CD14-positive monocyte (primary cell): ENCODE measurements around the gene RANBP2. TPM values are rescaled to one million over a fixed set of nuclear protein-coding genes. Genes with fewer than 3 reads are reported as not detected.

Experiments used
- DNase-seq, 3 donors: peaks; one replicate each; pipeline ENCODE4 v3.0.0-alpha.2; 2011 to 2022
- H2AFZ ChIP-seq: 2 replicates; pipeline ENCODE4 v1.6.0; 2012; ENCODE audit warnings: mild to moderate bottlenecking, low read depth, low read length, inconsistent platforms; ENCODE audit not compliant: insufficient read depth, poor library complexity, severe bottlenecking
- H3K27ac ChIP-seq, 2 donors: 1 replicate in 1 of 2; 2 replicates in 1 of 2; pipeline ENCODE4 v1.5.1; 2012 to 2013; ENCODE audit warnings: low read length in 2 of 2, control low read depth in 1 of 2, inconsistent platforms in 1 of 2, low read depth in 1 of 2, mild to moderate bottlenecking in 1 of 2
- H3K27me3 ChIP-seq, 2 donors: one replicate each; pipeline versions ENCODE4 v1.6.0 to v1.6.1; 2011 to 2013; ENCODE audit warnings: low read length in 2 of 2; ENCODE audit not compliant: control insufficient read depth in 2 of 2, insufficient read depth in 2 of 2
- H3K36me3 ChIP-seq, 2 donors: replicated peaks in 1 of 2; 1 replicate in 1 of 2; 2 replicates in 1 of 2; pipeline versions ENCODE4 v1.5.1 to v1.6.1; 2012 to 2013; ENCODE audit warnings: low read length in 2 of 2, control low read depth in 1 of 2, inconsistent platforms in 1 of 2, mild to moderate bottlenecking in 1 of 2; ENCODE audit not compliant: insufficient read depth in 2 of 2, control insufficient read depth in 1 of 2
- H3K4me1 ChIP-seq, 2 donors: 1 replicate in 1 of 2; 2 replicates in 1 of 2; pipeline versions ENCODE4 v1.5.1 to v1.6.1; 2012 to 2013; ENCODE audit warnings: low read length in 2 of 2, control low read depth in 1 of 2, inconsistent platforms in 1 of 2, mild to moderate bottlenecking in 1 of 2, moderate library complexity in 1 of 2; ENCODE audit not compliant: insufficient read depth in 2 of 2, control insufficient read depth in 1 of 2
- H3K4me2 ChIP-seq: replicated peaks from 2 replicates; pipeline ENCODE3; 2012; ENCODE audit warnings: low read length, moderate library complexity, mild to moderate bottlenecking; ENCODE audit not compliant: poor library complexity, severe bottlenecking; ENCODE audit errors: extremely low read depth
- H3K4me3 ChIP-seq, 3 experiments: fragments of 200-600 bp in 1 of 3; sonication (generic) in 1 of 3; replicated peaks in 1 of 3; 1 replicate in 2 of 3; 2 replicates in 1 of 3; pipeline ENCODE4 v1.5.1; 2011 to 2013; ENCODE audit warnings: low read length in 3 of 3, mild to moderate bottlenecking in 3 of 3, control low read depth in 2 of 3, low read depth in 2 of 3, inconsistent platforms in 1 of 3, moderate library complexity in 1 of 3
- H3K79me2 ChIP-seq: 2 replicates; pipeline ENCODE4 v1.6.0; 2012; ENCODE audit warnings: mild to moderate bottlenecking, control low read depth, inconsistent platforms, low read length, moderate library complexity; ENCODE audit not compliant: insufficient read depth
- H3K9ac ChIP-seq: 2 replicates; pipeline ENCODE4 v1.6.0; 2017; ENCODE audit warnings: low read length, mild to moderate bottlenecking; ENCODE audit not compliant: insufficient read depth, poor library complexity, severe bottlenecking
- H3K9me3 ChIP-seq, 2 donors: replicated peaks in 1 of 2; 1 replicate in 1 of 2; 2 replicates in 1 of 2; pipeline versions ENCODE4 v1.5.1 to v1.6.1; 2012 to 2013; ENCODE audit warnings: low read length in 2 of 2, control low read depth in 1 of 2; ENCODE audit not compliant: control insufficient read depth in 1 of 2, insufficient read depth in 1 of 2
- H4K20me1 ChIP-seq: 2 replicates; pipeline ENCODE4 v1.6.0; 2012; ENCODE audit warnings: mild to moderate bottlenecking, low read length, control low read depth, moderate library complexity; ENCODE audit not compliant: insufficient read depth
- H3K27ac Mint-ChIP-seq, 7 donors: one replicate each; pipeline ENCODE4 v1.8.0; 2020; ENCODE audit warnings: mild to moderate bottlenecking in 7 of 7, mixed read lengths in 7 of 7, moderate library complexity in 6 of 7, inconsistent platforms in 2 of 7
- H3K27me3 Mint-ChIP-seq, 3 donors: one replicate each; pipeline ENCODE4 v1.8.0; 2021 to 2022; ENCODE audit warnings: low read depth in 3 of 3, mild to moderate bottlenecking in 3 of 3, mixed read lengths in 3 of 3, moderate library complexity in 3 of 3, inconsistent platforms in 1 of 3
- H3K36me3 Mint-ChIP-seq, 2 donors: one replicate each; pipeline ENCODE4 v1.8.0; 2020; ENCODE audit warnings: mixed read lengths in 2 of 2, inconsistent platforms in 1 of 2, mild to moderate bottlenecking in 1 of 2
- H3K4me1 Mint-ChIP-seq: one replicate; pipeline ENCODE4 v1.8.0; 2020; ENCODE audit warnings: mild to moderate bottlenecking, mixed read lengths
- H3K4me3 Mint-ChIP-seq, 2 donors: one replicate each; pipeline ENCODE4 v1.8.0; 2020; ENCODE audit warnings: mild to moderate bottlenecking in 2 of 2, mixed read lengths in 2 of 2, moderate library complexity in 1 of 2
- H3K9me3 Mint-ChIP-seq, 7 donors: one replicate each; pipeline ENCODE4 v1.8.0; 2020 to 2022; ENCODE audit warnings: mixed read lengths in 7 of 7, mild to moderate bottlenecking in 6 of 7, moderate library complexity in 6 of 7, inconsistent platforms in 2 of 7
- CTCF ChIP-seq: fragments of 200-600 bp; IDR thresholded peaks from one replicate; pipeline ENCODE4 v1.8.0; 2022; ENCODE audit warnings: antibody characterized with exemption, mild to moderate bottlenecking
- WGBS: methylation state at CpG from one replicate; pipeline ENCODE4 v1.1.5; 2013; ENCODE audit warnings: missing lambda C conversion rate; ENCODE audit not compliant: insufficient coverage; 5-methylcytosine and 5-hydroxymethylcytosine counted together
- intact Hi-C, 2 donors: fragments of 100-400 bp; cut with micrococcal nuclease; formaldehyde crosslinking; loops; one replicate each; pipeline versions ENCODE4 v1.15.0 to v1.15.1; 2023
- polyA plus RNA-seq, 3 donors: library from polyadenylated mRNA; depleted of rRNA in 1 of 3; unstranded in 2 of 3; stranded (reverse) in 1 of 3; fragments of 300-500 nt in 2 of 3; fragments of >200 nt in 1 of 3; fragmentation: Illumina TruSeq in 2 of 3; gene quantifications; 1 replicate in 2 of 3; 2 replicates in 1 of 3; pipeline ENCODE4 v1.2.3, GENCODE V29; 2012 to 2021

RANBP2 gene
- polyA plus RNA-seq, 3 donors: 6.8 to 7.3 (median 7.0) TPM

DNA sequence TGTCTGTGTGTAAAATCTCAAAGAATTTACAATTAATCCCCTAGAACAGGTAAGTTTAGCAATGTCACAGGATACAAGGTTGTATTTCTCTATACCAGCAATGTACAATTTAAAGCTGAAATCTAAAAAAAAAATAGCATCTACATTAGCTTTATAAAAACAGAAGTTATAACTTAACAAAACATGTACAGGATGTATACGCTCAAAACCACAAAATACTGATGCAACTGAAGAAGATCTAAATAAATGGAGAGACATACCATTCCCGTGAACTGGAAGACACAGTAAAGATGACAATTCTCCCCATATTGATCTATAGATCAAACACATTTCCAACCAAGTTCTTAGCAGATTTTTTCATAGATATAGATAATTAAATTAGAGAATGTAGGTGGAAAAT is 17.5 kb upstream of the RANBP2 start:
- H3K9me3 Mint-ChIP-seq: peaks cover 0 to 7% (median 3%) of the 10 kb centered on the region in 7 donors
- no peaks in the 10 kb centered on the region for H3K36me3 Mint-ChIP-seq
- Histone ChIP-seq H3K4me3 (no peak overlapping the region), H3K36me3 (no peaks in the 10 kb centered on the region), H3K9ac (no peak overlapping the region), H3K79me2 (no peaks in the 10 kb centered on the region), H2AFZ (no peak overlapping the region), H3K27ac (no peak overlapping the region), H4K20me1 (no peaks in the 10 kb centered on the region), H3K9me3 (no peaks in the 10 kb centered on the region), H3K4me2 (no peak overlapping the region), H3K4me1 (no peaks in the 10 kb centered on the region), H3K27me3 (no peaks in the 10 kb centered on the region)
- no peak overlapping the region for H3K27ac Mint-ChIP-seq
- peaks cover 0 to 2% (median 0%) of the 10 kb centered on the region in 3 donors for H3K27me3 Mint-ChIP-seq
- intact Hi-C loops: no loop called here
- H3K4me3 Mint-ChIP-seq: no peak overlapping the region
- DNase-seq: no peak
- WGBS: no CpG with 5 or more reads among the region's 2 CpGs
- no peak for TF ChIP-seq CTCF
- H3K4me1 Mint-ChIP-seq: peaks cover 8% of the 10 kb centered on the region

- peaks cover 0 to 2% (median 2%) of the 10 kb centered on the region in 3 donors for H3K27me3 Mint-ChIP-seq
- WGBS: 100% methylated on average over 1 of the region's 1 CpG
These were observed 14.4 kb upstream of the RANBP2 start for GRCh38 chr2:108704871-108705270.

More at GRCh38 chr2:108704871-108705270, 14.4 kb upstream of the RANBP2 start:
- no peak overlapping the region for H3K4me3 Mint-ChIP-seq
- Histone ChIP-seq H3K4me2 (no peak overlapping the region), H3K4me3 (no peak overlapping the region), H3K27ac (no peak overlapping the region), H2AFZ (no peak overlapping the region), H3K9me3 (no peaks in the 10 kb centered on the region), H3K4me1 (no peaks in the 10 kb centered on the region), H3K27me3 (no peaks in the 10 kb centered on the region), H4K20me1 (no peaks in the 10 kb centered on the region), H3K36me3 (no peaks in the 10 kb centered on the region), H3K79me2 (no peaks in the 10 kb centered on the region), H3K9ac (no peak overlapping the region)
- TF ChIP-seq CTCF: no peak
- intact Hi-C loops: no loop called here
- no peak for DNase-seq
- no peak overlapping the region for H3K27ac Mint-ChIP-seq
- H3K4me1 Mint-ChIP-seq: peaks cover 8% of the 10 kb centered on the region
- peaks cover 3 to 13% (median 11%) of the 10 kb centered on the region in 7 donors for H3K9me3 Mint-ChIP-seq
- H3K36me3 Mint-ChIP-seq: peaks cover 0 to 2% of the 10 kb centered on the region in 2 donors
